Right lobe of liver (tissue), 4 donors: Measurements from ENCODE around the gene CCDC196.

Experiments used
- CTCF ChIP-seq, 4 donors: fragments of 200-600 bp in 3 of 4; fragments of 450-650 bp in 1 of 4; IDR thresholded peaks; one replicate each; pipeline versions ENCODE4 v1.5.1 to v1.8.0; 2016 to 2022; ENCODE audit warnings: antibody characterized with exemption in 4 of 4, mild to moderate bottlenecking in 2 of 4
- POLR2A ChIP-seq: fragments of 450-650 bp; IDR thresholded peaks from one replicate; pipeline ENCODE4 v1.6.1; 2017; ENCODE audit warnings: antibody characterized with exemption, mild to moderate bottlenecking
- donor health status: DM: no; HTN: no; CAD: no.
- donor health status: DM: no; HTN: no; CAD: no.
- donor health status: DM: no; HTN: yes; CAD: no.

GRCh38 chr14:66493750-66494149 lies 7.6 kb downstream of the CCDC196 start:
- TF ChIP-seq CTCF (IDR thresholded peaks at IDR 0.05) = no peak
- TF ChIP-seq POLR2A = no peak
